Measurements from ENCODE around the gene TMEM234.

TMEM234 gene

DNA sequence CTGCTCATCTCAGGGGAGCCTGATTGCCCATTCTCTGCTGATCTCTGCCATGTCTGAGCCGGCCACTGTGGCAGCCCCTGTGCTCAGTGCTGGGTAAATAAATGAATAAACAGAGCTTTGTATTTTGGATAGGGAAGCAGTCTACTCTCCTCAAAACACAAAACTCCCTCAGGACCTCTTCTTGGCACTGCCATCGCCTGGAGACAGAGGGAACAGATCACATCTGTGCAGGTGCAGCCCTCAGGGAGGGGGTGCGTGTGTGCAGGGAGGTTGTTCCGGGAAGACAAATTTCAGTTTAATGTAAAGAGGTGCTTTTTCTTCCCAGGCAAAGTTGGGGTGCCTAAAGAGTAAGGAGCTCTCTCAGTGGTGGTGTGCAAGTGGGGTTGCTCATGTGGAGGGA, 17.2 kb upstream of the TMEM234 start:
- no peak for DNase-seq

DNA sequence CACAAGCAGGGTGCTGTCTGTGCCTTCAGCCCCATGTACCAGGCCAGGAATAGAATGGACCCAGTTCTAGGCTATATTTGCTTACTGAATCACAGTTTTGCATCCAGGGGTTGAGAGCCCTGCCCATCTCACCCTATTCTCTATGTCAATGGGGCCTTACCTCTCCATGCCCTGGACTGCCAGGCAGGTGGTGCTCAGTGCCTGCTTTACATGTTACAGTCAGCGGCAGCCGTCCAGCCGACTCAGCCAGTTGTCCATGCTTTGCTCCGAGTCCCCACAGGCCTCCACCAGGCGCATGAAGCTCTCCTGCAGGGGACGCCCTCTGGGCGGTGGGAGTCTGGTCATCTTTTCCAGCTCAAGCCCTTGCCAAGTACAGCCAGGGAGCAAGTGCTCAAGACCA, 12.6 kb upstream of the TMEM234 start:
- no peak for DNase-seq

DNA sequence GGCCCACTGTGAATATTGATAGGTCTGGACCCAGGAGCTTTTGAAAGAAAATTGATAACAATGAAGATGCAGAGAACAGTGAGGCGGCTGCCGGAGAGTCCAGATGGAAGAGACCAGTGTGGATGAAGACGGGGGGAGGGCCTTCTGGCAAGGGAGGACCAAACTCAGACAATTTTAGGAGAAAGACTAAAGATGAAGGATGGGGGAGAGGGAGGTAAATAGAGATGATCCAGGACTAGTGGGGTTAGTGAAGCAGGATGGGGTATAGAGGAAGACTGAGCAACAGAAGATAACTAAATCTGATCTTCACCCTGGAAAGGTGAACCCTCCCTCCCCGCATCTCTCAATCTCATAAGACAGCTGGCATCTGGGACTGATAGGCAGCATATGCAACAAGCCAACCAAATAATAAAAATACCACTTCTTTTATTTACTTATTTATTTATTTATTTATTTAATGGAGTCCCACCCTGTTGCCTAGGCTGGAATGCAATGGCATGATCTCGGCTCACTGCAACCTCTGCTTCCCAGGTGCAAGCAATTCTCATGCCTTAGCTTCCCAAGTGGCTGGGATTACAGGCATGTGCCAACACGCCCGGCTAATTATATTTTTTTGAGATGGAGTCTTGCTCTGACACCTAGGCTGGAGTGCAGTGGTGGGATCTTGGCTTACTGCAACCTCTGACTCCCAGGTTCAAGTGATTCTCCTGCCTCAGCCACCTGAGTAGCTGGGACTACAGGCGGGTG, 10.6 kb upstream of the TMEM234 start:
- DNase-seq: no peak

DNA sequence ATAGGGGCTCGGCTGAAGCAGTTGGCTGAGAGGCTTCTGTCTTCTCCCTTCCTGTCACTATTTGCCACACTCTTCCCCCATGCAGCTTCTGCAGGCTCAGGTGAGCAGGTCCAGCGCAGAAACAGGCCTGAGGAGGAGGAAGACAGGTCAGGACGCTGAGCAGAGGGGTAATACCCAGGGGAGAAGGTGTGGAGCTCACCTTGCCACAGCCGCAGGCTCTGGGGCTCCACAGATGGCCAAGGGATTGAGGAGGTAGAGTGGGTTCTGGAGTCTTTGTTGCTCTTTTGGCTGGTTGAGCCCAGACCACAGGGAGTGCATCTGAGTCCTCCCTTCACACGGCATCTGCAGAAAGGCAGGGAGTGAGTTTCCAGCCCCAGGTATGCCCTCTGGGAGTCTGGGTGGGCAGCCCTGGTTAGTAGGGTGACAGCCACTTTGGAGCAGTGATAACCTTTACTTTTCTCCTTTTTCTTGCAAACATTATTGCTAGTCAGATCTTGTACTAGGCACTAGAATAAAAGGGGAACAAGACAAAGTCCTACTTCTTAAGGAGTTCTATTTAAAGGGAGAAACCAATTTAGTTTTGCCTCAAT, 9.8 kb upstream of the TMEM234 start:
- DNase-seq: no peak

DNA sequence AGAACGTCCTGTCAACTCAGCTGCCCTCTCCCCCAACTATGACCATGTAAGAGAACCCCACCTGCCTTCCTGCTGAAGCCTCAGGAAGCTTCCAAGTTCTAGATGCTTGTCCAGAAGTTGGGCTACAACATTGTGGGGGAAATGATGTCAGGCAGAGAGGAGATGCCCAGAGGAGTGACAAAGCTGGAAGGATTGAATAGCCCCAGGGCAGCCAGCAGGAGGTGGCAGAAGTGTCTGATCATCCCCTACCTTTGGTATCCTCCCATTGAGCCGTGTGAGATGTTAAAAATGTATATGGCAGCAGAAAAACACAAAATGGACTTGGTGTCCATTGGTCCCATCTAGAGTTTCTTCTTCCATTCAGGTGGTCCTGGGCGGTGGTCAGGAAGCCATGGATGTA, 6.6 kb upstream of the TMEM234 start:
- DNase-seq: no peak

DNA sequence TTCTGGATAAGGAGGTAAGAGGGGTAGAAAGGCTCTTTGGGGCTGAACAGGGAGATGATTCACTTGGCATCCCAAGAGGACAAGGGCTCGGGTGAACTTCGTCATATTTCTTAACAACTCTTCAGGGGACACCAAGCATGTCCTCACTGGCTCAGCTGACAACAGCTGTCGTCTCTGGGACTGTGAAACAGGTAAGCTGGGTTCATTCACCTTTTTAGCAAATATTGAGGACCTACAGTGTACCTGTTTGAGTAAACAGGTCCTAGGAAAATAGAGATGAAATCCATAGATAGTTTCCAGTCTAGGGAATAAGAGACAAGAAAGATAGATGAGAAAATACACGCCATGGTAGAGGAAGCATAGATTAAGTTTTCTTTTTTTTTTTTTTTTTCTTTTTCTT, 2.1 kb upstream of the TMEM234 start:
- DNase-seq: no peak

- no peak for DNase-seq
Measured at GRCh38 chr1:32223683-32224082, 1.5 kb upstream of the TMEM234 start.

DNA sequence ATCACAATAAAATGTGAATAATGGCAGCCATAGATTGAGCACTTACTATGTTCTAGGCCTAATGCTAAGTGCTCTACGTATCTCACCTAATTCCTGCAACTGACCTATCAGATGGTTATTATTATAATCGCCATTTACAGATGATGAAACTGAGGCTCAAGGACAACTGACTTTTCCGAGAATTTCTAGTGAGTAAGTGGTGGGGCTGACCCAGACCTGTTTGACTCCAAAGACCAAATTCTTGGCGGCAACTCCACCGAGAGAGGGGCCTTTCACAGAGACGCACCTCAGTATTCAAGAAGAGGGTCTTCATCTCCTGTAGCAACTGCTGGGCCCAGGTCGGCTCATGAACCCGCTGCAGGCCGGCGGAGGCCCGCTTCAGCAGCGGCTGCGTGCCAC, 573 bp downstream of the TMEM234 start:
- DNase-seq: no peak

DNA sequence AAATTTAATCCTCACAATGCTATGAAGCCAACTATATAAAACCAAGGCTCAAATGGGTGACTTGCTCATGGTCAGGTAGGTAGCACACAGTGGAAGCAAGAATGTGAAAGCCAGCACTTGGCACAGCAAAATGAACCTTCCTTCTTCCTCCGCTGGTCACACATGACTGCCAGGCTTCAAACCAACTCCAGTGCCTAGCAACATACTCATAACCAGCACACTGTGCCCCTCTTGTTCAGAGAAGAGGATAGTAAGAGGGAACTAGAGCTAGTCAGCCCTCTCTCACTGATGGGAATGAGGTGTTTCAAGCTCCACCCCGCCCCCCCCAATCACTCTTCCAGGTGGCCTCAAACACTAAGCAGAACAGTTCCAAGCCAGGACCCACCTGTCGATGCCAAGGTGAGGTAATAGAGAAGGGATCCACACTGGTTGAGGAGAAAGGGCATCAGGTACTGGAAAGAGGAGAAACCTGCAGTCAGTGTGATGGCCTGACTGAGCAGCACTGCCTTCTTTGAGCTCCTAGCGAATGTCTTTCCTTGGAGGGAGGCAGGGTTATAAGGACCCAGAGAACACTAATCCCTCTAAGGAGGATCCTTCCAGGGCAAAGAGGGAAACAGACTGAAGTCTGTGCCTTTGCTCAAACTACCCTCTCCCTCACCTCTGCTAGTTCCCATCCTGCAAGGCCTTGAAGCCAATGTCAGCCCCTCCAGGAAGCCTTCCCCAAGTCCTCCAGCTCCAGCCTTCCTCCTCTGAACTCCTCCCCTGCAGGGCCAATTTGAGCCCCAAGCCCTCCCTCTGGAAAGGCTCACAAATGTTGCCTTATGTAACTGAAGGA, 1.2 kb downstream of the TMEM234 start:
- no peak for DNase-seq

DNA sequence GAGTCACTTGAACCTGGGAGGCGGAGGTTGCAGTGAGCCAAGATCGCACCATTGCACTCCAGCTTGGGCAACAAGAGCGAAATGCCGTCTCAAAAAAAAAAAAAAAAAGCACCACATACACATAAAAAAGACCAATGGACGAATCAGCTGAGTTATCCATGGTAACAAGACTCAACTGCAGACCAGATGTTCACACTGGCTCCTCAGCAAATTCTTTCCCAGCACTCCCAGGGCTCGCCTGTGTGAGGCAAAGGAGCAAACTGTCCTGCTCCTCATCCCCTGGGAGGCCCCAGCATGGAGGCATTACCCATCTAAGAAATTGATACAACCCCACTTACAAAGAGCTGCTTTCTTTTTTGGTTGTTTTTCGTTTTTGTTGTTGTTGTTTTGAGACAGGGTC, 3.1 kb downstream of the TMEM234 start:
- DNase-seq: no peak

DNA sequence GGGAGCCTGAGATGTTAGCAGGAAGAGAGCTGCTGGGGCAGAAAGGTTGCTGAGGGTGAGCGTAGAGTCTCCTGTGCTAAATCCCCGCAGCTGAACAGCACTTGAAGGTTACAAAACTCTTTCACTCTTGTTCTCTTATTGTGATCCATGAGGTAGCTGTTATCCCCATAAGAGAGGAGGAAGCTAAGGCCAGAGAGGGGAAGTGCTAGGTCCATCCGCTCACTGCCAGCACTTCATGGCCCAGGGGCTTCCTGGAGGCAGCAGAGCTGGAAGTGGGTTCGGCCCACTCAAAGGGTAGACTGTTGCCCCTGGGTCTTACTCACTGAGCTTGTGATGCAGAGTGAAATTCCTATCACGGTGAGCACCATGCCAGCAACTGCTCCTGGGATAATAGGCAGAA, 5.6 kb downstream of the TMEM234 start:
- no peak for DNase-seq

- DNase-seq: peak; percentile 57
Measured at GRCh38 chr1:32215629-32216480, 6.3 kb downstream of the TMEM234 start.

- peak; percentile 65 for DNase-seq
Measured at GRCh38 chr1:32208891-32209328, 13.2 kb downstream of the TMEM234 start, which contains the start of gene DCDC2B. Gene DCDC2B (plus strand): TSS chr1:32209089. CDS start chr1:32209094, 5 bp downstream.

DNA sequence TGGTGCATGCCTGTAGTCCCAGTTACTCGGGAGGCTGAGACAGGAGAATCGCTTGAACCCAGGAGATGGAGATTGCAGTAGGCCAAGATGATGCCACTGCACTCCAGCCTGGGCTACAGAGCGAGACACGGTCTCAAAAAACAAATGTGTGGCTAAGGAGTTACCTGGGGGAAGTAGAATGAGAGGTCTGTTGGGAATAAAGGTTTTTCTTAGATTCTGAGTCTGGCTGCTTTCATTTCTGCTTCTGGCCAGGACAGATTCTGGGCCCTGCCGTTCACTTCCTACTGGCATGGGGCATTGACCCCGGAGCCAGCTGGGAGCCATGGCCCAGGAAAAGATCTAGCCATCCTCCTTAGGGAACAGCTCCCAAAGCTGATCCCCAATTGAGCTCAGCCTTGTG, 13.7 kb downstream of the TMEM234 start:
- peak; percentile 14 for DNase-seq

GRCh38 chr1:32205401-32206370, 16.5 kb downstream of the TMEM234 start, which contains the start of gene IQCC:
Gene IQCC (plus strand): TSS chr1:32205671. CDS start chr1:32205682, 11 bp downstream.
- peak; percentile 92 for DNase-seq

- no peak for DNase-seq
Measured at GRCh38 chr1:32204943-32205361, 17.2 kb downstream of the TMEM234 start.

DNA sequence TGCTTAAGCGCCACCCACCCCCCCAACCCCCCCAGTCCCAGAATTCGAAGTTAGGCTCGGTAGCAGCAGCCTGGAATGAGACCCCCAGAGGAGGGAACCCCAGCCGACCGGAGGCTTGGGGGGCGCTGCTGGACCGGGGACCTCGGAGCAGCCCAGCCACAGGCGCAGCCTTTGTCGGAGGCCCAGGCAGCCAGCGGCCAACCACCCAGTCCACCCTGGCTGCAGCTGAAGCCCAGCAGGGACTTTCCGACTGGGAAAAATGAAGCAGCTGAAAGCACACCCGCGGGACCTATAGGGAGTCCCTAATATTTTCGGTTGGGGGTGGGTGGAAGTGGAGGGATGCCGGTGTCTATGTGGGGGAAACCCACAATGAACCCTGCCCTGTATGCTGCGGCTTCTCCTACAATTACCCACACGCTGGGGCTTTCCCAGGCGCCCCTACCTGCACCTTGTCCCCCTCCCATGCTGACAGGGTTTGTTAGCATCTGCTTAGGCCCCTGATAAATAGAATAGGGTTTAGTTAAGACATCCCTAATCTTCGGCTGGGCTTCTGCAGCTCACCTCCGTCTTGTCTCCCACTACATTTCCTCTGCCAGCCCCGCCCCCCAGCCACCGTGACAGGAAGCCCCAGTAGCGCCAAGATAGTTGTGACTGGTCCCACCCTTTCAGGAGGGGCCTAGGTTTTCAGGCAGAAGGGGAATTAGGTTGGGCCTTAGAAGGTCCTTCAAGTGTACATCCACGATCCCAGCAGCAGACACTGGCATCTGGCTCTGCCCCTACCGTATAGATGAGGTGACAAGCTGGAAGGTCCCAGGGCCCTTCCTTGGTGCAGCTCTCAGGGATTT, 20.9 kb downstream of the TMEM234 start:
- peak; percentile 89 for DNase-seq

GRCh38 chr1:32200226-32201010, 21.7 kb downstream of the TMEM234 start, which contains the start of gene CCDC28B:
Gene CCDC28B (plus strand): TSS chr1:32200595. CDS start chr1:32201936, 1,341 bp downstream.
- peak; percentile 90 for DNase-seq

DNA sequence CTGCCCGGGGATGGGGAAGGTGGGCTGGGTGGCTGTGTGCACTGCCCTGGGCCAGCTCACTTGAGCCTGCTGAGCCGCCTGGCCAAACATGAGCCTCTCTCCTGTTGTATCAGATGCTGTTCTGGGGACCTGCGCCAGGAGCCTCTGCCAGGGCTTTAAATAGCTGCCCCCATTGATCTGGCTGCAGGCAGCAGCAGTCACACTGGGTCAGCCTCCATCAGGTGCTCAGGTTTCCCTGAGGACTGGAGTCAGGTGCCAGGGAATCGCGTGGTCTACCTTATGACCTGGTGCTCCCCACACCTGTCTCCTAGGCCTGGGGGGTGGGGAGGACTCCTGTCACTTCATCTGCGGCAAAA, 22.5 kb downstream of the TMEM234 start:
- DNase-seq: peak; percentile 78

All from femur (tissue), 1 donor.